OCI-LY7 (cell line): ENCODE data around the gene ENDOV. TPM values are rescaled to one million over a fixed set of nuclear protein-coding genes. Genes with fewer than 3 reads are reported as not detected.

ENCODE experiments used
- BruUV-seq: library from RNA; stranded (reverse); fragments of 400-500 nt; replicated peaks from 2 replicates; lab custom pipeline; 2021; lab: Mats Ljungman, UMichigan
- CTCF ChIA-PET: fragments of 300-600 bp; sonication (Branson Sonifier 250); formaldehyde crosslinking; loops from one replicate; lab custom pipeline; 2022; ENCODE audit warnings: antibody characterized with exemption; ENCODE audit not compliant: unreplicated experiment; lab: Charles Lee
- POLR2A ChIA-PET: fragments of 300-600 bp; sonication (Branson Sonifier 250); formaldehyde crosslinking; loops from one replicate; lab custom pipeline; 2022; ENCODE audit warnings: antibody characterized with exemption; lab: Charles Lee
- DNase-seq: peaks from one replicate; pipeline ENCODE4 v3.0.0-alpha.2; 2015; ENCODE audit warnings: low spot score
- H2AFZ ChIP-seq: fragments of 200-600 bp; sonication (generic), shearing (Covaris generic); 2 replicates; pipeline ENCODE4 v1.6.1; 2014; ENCODE audit warnings: mild to moderate bottlenecking, antibody characterized with exemption, low read length, moderate library complexity
- H3K27ac ChIP-seq: fragments of 200-600 bp; sonication (generic); 2 replicates; pipeline ENCODE4 v1.5.1; 2014; ENCODE audit warnings: mixed run types, low read depth, mild to moderate bottlenecking, moderate library complexity, low read length, inconsistent platforms; ENCODE audit not compliant: poor library complexity, severe bottlenecking
- H3K36me3 ChIP-seq: fragments of 200-600 bp; sonication (generic); 2 replicates; pipeline ENCODE4 v1.6.1; 2014; ENCODE audit warnings: mild to moderate bottlenecking, antibody characterized with exemption, low read length, moderate library complexity, mixed read lengths; ENCODE audit not compliant: insufficient read depth
- H3K4me1 ChIP-seq: fragments of 200-600 bp; sonication (generic); 2 replicates; pipeline ENCODE4 v1.5.1; 2014; ENCODE audit warnings: mild to moderate bottlenecking, low read length; ENCODE audit not compliant: insufficient read depth, poor library complexity, severe bottlenecking
- H3K4me2 ChIP-seq: fragments of 200-600 bp; sonication (generic); 2 replicates; pipeline ENCODE4 v1.6.1; 2014; ENCODE audit warnings: mild to moderate bottlenecking, low read length
- H3K4me3 ChIP-seq: fragments of 200-600 bp; sonication (generic); 2 replicates; pipeline ENCODE4 v1.5.1; 2014; ENCODE audit warnings: mild to moderate bottlenecking, low read depth, low read length; ENCODE audit not compliant: poor library complexity, severe bottlenecking
- H3K79me2 ChIP-seq: fragments of 200-600 bp; sonication (generic); 2 replicates; pipeline ENCODE4 v1.6.1; 2016; ENCODE audit warnings: low read depth, mild to moderate bottlenecking, low read length, moderate library complexity, mixed read lengths; ENCODE audit not compliant: insufficient read depth
- H3K9me2 ChIP-seq: fragments of 200-600 bp; sonication (generic); 2 replicates; pipeline ENCODE4 v1.6.1; 2016; ENCODE audit warnings: mild to moderate bottlenecking, low read length, mixed read lengths; ENCODE audit not compliant: insufficient read depth
- H3K9me3 ChIP-seq: fragments of 200-600 bp; sonication (generic); 2 replicates; pipeline ENCODE4 v1.6.1; 2014; ENCODE audit warnings: mild to moderate bottlenecking, mixed run types, low read length, mixed read lengths
- H4K20me1 ChIP-seq: fragments of 200-600 bp; sonication (generic); 2 replicates; pipeline ENCODE4 v1.6.1; 2014; ENCODE audit warnings: mild to moderate bottlenecking, antibody characterized with exemption, low read length, moderate library complexity, mixed read lengths; ENCODE audit not compliant: insufficient read depth
- CTCF ChIP-seq: fragments of 200-600 bp; sonication (generic); conservative IDR thresholded peaks from 2 replicates; pipeline ENCODE4 v1.5.1; 2014; ENCODE audit warnings: mild to moderate bottlenecking, antibody characterized with exemption, low read length, moderate library complexity, mixed read lengths
- EZH2phosphoT487 ChIP-seq: fragments of 200-600 bp; sonication (generic); IDR thresholded peaks from 2 replicates; pipeline ENCODE4 v1.6.1; 2018; ENCODE audit warnings: low read depth, borderline replicate concordance, mild to moderate bottlenecking, mixed run types, antibody characterized with exemption, low read length, moderate library complexity, mixed read lengths
- intact Hi-C: fragments of 100-400 bp; cut with micrococcal nuclease; formaldehyde crosslinking; loops from one replicate; pipeline ENCODE4 v1.10.0; 2022; ENCODE audit not compliant: unreplicated experiment
- total RNA-seq, 2 experiments: library from RNA; depleted of rRNA in 1 of 2; stranded (reverse); fragments of >200 nt in 1 of 2; shearing (Covaris generic) in 1 of 2; gene quantifications; 2 replicates each; pipeline ENCODE4 v1.2.3, GENCODE V29; 2014 to 2022

The ENDOV gene
- total RNA-seq, 2 experiments from 2014 or later = 22.4 to 33.1 TPM

GRCh38 chr17:80446645-80447405, 31.9 kb downstream of the ENDOV start:
- ChIA-PET CTCF (no interaction called here), POLR2A (interaction anchor here (0.7 kb wide), 1 partner anchor 328 kb away, joined by 5 read pairs; no protein-coding TSS in a partner anchor)
- H3K27ac ChIP-seq = no peak overlapping the region
- no peak overlapping the region for H2AFZ ChIP-seq
- H3K4me1 ChIP-seq = no peaks in the 10 kb centered on the region
- no peak for DNase-seq
- no peaks in the 10 kb centered on the region for H3K36me3 ChIP-seq
- no peaks in the 10 kb centered on the region for H4K20me1 ChIP-seq
- TF ChIP-seq CTCF (no peak), EZH2phosphoT487 (no peak)
- H3K9me3 ChIP-seq = no peaks in the 10 kb centered on the region
- H3K79me2 ChIP-seq = no peaks in the 10 kb centered on the region
- intact Hi-C loops = no loop called here
- no peak overlapping the region for H3K4me3 ChIP-seq
- no peaks in the 10 kb centered on the region for H3K9me2 ChIP-seq
- no peak overlapping the region for H3K4me2 ChIP-seq
- BruUV-seq = no TSS peak

- no peaks in the 10 kb centered on the region for H3K4me1 ChIP-seq
- no peaks in the 10 kb centered on the region for H4K20me1 ChIP-seq
- no peak for DNase-seq
- H3K4me3 ChIP-seq = no peak overlapping the region
- H3K36me3 ChIP-seq = no peaks in the 10 kb centered on the region
- no peak overlapping the region for H3K27ac ChIP-seq
- no peak overlapping the region for H3K4me2 ChIP-seq
- H3K9me2 ChIP-seq = no peaks in the 10 kb centered on the region
- intact Hi-C loops = no loop called here
- POLR2A ChIA-PET = no interaction called here
- no peaks in the 10 kb centered on the region for H3K79me2 ChIP-seq
- H2AFZ ChIP-seq = no peak overlapping the region
- CTCF ChIA-PET = no interaction called here
- no TSS peak for BruUV-seq
- TF ChIP-seq EZH2phosphoT487 = no peak
- no peak for TF ChIP-seq CTCF
- H3K9me3 ChIP-seq = no peaks in the 10 kb centered on the region
Measured at GRCh38 chr17:80447790-80448189, 32.8 kb downstream of the ENDOV start.
